ENCODE measurements around the gene FBN1. TPM values are rescaled to one million over a fixed set of nuclear protein-coding genes. Genes with fewer than 3 reads are reported as not detected.

FBN1 gene
- total and polyA plus RNA-seq, 2 experiments from 2014 or later = 1.9 to 3.8 TPM

DNA sequence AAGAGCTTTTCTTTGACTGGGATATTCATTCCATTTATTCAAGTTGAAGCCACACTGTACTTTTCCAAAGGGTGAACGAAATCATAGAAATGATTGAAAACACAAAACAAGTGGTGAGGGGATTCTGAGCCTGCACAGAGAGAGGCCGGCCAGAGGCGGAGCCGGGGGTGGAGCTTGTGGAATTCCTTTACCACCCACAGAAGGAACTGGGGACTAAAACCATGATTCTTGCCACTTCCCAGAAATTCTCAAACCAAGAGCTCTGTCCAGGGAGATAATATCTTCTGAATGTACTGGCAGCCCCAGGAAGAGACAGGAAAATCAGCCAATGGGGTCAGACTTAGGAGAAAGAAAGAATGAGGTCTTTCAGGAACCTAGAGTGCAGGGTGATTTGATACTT is 20.8 kb downstream of the FBN1 start (continued):
- TF ChIP-seq, protein P1, sequence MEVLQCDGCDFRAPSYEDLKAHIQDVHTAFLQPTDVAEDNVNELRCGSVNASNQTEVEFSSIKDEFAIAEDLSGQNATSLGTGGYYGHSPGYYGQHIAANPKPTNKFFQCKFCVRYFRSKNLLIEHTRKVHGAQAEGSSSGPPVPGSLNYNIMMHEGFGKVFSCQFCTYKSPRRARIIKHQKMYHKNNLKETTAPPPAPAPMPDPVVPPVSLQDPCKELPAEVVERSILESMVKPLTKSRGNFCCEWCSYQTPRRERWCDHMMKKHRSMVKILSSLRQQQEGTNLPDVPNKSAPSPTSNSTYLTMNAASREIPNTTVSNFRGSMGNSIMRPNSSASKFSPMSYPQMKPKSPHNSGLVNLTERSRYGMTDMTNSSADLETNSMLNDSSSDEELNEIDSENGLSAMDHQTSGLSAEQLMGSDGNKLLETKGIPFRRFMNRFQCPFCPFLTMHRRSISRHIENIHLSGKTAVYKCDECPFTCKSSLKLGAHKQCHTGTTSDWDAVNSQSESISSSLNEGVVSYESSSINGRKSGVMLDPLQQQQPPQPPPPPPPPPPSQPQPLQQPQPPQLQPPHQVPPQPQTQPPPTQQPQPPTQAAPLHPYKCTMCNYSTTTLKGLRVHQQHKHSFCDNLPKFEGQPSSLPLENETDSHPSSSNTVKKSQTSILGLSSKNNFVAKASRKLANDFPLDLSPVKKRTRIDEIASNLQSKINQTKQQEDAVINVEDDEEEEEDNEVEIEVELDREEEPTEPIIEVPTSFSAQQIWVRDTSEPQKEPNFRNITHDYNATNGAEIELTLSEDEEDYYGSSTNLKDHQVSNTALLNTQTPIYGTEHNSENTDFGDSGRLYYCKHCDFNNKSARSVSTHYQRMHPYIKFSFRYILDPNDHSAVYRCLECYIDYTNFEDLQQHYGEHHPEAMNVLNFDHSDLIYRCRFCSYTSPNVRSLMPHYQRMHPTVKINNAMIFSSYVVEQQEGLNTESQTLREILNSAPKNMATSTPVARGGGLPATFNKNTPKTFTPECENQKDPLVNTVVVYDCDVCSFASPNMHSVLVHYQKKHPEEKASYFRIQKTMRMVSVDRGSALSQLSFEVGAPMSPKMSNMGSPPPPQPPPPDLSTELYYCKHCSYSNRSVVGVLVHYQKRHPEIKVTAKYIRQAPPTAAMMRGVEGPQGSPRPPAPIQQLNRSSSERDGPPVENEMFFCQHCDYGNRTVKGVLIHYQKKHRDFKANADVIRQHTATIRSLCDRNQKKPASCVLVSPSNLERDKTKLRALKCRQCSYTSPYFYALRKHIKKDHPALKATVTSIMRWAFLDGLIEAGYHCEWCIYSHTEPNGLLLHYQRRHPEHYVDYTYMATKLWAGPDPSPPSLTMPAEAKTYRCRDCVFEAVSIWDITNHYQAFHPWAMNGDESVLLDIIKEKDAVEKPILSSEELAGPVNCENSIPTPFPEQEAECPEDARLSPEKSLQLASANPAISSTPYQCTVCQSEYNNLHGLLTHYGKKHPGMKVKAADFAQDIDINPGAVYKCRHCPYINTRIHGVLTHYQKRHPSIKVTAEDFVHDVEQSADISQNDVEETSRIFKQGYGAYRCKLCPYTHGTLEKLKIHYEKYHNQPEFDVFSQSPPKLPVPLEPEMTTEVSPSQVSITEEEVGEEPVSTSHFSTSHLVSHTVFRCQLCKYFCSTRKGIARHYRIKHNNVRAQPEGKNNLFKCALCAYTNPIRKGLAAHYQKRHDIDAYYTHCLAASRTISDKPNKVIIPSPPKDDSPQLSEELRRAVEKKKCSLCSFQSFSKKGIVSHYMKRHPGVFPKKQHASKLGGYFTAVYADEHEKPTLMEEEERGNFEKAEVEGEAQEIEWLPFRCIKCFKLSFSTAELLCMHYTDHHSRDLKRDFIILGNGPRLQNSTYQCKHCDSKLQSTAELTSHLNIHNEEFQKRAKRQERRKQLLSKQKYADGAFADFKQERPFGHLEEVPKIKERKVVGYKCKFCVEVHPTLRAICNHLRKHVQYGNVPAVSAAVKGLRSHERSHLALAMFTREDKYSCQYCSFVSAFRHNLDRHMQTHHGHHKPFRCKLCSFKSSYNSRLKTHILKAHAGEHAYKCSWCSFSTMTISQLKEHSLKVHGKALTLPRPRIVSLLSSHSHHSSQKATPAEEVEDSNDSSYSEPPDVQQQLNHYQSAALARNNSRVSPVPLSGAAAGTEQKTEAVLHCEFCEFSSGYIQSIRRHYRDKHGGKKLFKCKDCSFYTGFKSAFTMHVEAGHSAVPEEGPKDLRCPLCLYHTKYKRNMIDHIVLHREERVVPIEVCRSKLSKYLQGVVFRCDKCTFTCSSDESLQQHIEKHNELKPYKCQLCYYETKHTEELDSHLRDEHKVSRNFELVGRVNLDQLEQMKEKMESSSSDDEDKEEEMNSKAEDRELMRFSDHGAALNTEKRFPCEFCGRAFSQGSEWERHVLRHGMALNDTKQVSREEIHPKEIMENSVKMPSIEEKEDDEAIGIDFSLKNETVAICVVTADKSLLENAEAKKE (CRISPR knock-in tag; IDR thresholded peaks at IDR 0.05) = no peak
- TF ChIP-seq, protein P2, sequence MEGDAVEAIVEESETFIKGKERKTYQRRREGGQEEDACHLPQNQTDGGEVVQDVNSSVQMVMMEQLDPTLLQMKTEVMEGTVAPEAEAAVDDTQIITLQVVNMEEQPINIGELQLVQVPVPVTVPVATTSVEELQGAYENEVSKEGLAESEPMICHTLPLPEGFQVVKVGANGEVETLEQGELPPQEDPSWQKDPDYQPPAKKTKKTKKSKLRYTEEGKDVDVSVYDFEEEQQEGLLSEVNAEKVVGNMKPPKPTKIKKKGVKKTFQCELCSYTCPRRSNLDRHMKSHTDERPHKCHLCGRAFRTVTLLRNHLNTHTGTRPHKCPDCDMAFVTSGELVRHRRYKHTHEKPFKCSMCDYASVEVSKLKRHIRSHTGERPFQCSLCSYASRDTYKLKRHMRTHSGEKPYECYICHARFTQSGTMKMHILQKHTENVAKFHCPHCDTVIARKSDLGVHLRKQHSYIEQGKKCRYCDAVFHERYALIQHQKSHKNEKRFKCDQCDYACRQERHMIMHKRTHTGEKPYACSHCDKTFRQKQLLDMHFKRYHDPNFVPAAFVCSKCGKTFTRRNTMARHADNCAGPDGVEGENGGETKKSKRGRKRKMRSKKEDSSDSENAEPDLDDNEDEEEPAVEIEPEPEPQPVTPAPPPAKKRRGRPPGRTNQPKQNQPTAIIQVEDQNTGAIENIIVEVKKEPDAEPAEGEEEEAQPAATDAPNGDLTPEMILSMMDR (conservative IDR thresholded peaks at IDR 0.05; ENCODE audit: low read depth in 2 of 2) = no peak
- TF ChIP-seq ZNF114 (CRISPR knock-in tag; IDR thresholded peaks at IDR 0.05) = no peak
- TF ChIP-seq CREB1 (CRISPR knock-in tag; IDR thresholded peaks at IDR 0.05; ENCODE audit: low read depth) = no peak

DNA sequence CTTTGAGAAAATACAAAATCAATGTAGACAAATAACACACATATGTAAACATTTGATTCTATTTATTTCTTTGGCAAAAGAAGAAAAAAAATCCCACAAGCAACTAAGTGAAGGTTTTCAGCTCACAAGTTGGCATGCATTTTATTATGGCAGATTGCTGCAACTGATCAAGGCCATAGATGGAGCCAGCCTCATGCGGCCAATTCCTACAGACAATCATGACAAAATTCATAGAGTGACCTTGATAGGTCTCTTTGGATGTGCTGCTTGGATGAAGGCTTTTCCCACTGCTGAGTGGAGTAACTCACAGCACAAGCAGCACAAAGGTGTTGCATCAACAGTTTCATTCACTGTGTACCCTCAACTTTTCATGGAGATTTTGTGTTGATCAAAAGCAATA is 22.1 kb downstream of the FBN1 start:
- no peak overlapping the region for H3K4me3 ChIP-seq
- DNase-seq (ENCODE audit: low spot score) = no peak
- Mint-ChIP-seq H3K27ac (no peak overlapping the region), H3K4me3 (no peak overlapping the region), H3K4me1 (peaks cover 4% of the 10 kb centered on the region), H3K9me3 (peaks cover 6% of the 10 kb centered on the region; the same call in 2 of the 3 replicates), H3K27me3 (ENCODE audit: insufficient read depth, low read depth, poor library complexity) (peaks cover 1% of the 10 kb centered on the region), H3K36me3 (ENCODE audit: low read depth) (peaks cover 3% of the 10 kb centered on the region; the same call in 2 of the 3 replicates)
- H3K36me3 ChIP-seq (ENCODE audit: insufficient read depth) = no peaks in the 10 kb centered on the region
- no peaks in the 10 kb centered on the region; the same call in 1 of the 2 replicates for H4K20me1 ChIP-seq (replicated peaks; ENCODE audit: insufficient read depth)
- no peaks in the 10 kb centered on the region for H3K27me3 ChIP-seq (ENCODE audit: insufficient read depth)
- no peak overlapping the region for H3K4me2 ChIP-seq
- peaks cover 5% of the 10 kb centered on the region; the same call in 1 of the 2 replicates for H3K9me2 ChIP-seq (ENCODE audit: insufficient read depth)
- no peak overlapping the region for H3K27ac ChIP-seq (ENCODE audit: low read depth)
- H3K79me2 ChIP-seq (replicated peaks; ENCODE audit: insufficient read depth) = no peaks in the 10 kb centered on the region
- no peak for TF ChIP-seq JUNB (IDR thresholded peaks at IDR 0.05; ENCODE audit: unreplicated experiment)
- TF ChIP-seq, protein P3, sequence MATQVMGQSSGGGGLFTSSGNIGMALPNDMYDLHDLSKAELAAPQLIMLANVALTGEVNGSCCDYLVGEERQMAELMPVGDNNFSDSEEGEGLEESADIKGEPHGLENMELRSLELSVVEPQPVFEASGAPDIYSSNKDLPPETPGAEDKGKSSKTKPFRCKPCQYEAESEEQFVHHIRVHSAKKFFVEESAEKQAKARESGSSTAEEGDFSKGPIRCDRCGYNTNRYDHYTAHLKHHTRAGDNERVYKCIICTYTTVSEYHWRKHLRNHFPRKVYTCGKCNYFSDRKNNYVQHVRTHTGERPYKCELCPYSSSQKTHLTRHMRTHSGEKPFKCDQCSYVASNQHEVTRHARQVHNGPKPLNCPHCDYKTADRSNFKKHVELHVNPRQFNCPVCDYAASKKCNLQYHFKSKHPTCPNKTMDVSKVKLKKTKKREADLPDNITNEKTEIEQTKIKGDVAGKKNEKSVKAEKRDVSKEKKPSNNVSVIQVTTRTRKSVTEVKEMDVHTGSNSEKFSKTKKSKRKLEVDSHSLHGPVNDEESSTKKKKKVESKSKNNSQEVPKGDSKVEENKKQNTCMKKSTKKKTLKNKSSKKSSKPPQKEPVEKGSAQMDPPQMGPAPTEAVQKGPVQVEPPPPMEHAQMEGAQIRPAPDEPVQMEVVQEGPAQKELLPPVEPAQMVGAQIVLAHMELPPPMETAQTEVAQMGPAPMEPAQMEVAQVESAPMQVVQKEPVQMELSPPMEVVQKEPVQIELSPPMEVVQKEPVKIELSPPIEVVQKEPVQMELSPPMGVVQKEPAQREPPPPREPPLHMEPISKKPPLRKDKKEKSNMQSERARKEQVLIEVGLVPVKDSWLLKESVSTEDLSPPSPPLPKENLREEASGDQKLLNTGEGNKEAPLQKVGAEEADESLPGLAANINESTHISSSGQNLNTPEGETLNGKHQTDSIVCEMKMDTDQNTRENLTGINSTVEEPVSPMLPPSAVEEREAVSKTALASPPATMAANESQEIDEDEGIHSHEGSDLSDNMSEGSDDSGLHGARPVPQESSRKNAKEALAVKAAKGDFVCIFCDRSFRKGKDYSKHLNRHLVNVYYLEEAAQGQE (IDR thresholded peaks at IDR 0.05; ENCODE audit: unreplicated experiment) = no peak
- no peaks in the 10 kb centered on the region for H3F3A ChIP-seq (replicated peaks; ENCODE audit: low read depth)
- no peak overlapping the region for H2AFZ ChIP-seq
- no peak for ATAC-seq
- no peaks in the 10 kb centered on the region; the same call in 1 of the 2 replicates for H3K4me1 ChIP-seq (ENCODE audit: insufficient read depth)
